Limb (tissue), 2 donors: Measurements from ENCODE around the gene CARHSP1.
"Not testable (repeated sequence)": the region's sequence is repeated elsewhere in the genome, so short reads cannot be mapped to it uniquely, and the experiment has no call there.

ENCODE experiments used
- DNase-seq, 2 donors: peaks; one replicate each; pipeline ENCODE4 v3.0.0-alpha.2; 2016; ENCODE audit errors: extremely low spot score in 2 of 2

Gene CARHSP1

GRCh38 chr16:8855972-8856371, 12.8 kb downstream of the CARHSP1 start:
- no peak for DNase-seq

GRCh38 chr16:8855051-8855786, 13.6 kb downstream of the CARHSP1 start:
- no peak for DNase-seq

- no peak for DNase-seq
Observed at GRCh38 chr16:8854298-8854948, 14.4 kb downstream of the CARHSP1 start.

- DNase-seq: no peak
Observed at GRCh38 chr16:8853611-8854010, 15.2 kb downstream of the CARHSP1 start.

- no peak for DNase-seq
Observed at GRCh38 chr16:8853150-8853549, 15.7 kb downstream of the CARHSP1 start.

GRCh38 chr16:8852534-8852933, 16.3 kb downstream of the CARHSP1 start:
- no peak for DNase-seq

GRCh38 chr16:8851761-8852403, 16.9 kb downstream of the CARHSP1 start:
- no peak for DNase-seq

GRCh38 chr16:8850279-8850885, 18.4 kb downstream of the CARHSP1 start:
- peak in 1 of 2 donors; percentile 33 for DNase-seq

- DNase-seq: peak in 1 of 2 donors; percentile 16
Observed at GRCh38 chr16:8849411-8850011, 19.3 kb downstream of the CARHSP1 start.

GRCh38 chr16:8848939-8849391, 19.8 kb downstream of the CARHSP1 start:
- DNase-seq: peak in 1 of 2 donors; percentile 23

GRCh38 chr16:8848231-8848938, 20.4 kb downstream of the CARHSP1 start:
- DNase-seq: peak in 1 of 2 donors; percentile 19

GRCh38 chr16:8847623-8848022, 21.2 kb downstream of the CARHSP1 start:
- peak in 1 of 2 donors; percentile 28 for DNase-seq

GRCh38 chr16:8847145-8847544, 21.7 kb downstream of the CARHSP1 start:
- peak in 1 of 2 donors; percentile 21 for DNase-seq

GRCh38 chr16:8846401-8846932, 22.3 kb downstream of the CARHSP1 start:
- peak in 1 of 2 donors; percentile 13 for DNase-seq

- peak in 1 of 2 donors; percentile 10 for DNase-seq
Observed at GRCh38 chr16:8845699-8846298, 23.0 kb downstream of the CARHSP1 start.

GRCh38 chr16:8843296-8843695, 25.5 kb downstream of the CARHSP1 start:
- not testable (repeated sequence) for DNase-seq

- not testable (repeated sequence) for DNase-seq
Observed at GRCh38 chr16:8842016-8842415, 26.8 kb downstream of the CARHSP1 start.

GRCh38 chr16:8837594-8837993, 31.2 kb downstream of the CARHSP1 start:
- DNase-seq: not testable (repeated sequence)

- not testable (repeated sequence) for DNase-seq
Observed at GRCh38 chr16:8836797-8837196, 32.0 kb downstream of the CARHSP1 start.

- DNase-seq: no peak
Observed at GRCh38 chr16:8832717-8833105, 36.1 kb downstream of the CARHSP1 start.
